HG02885 (cell line): Measurements from ENCODE around the gene MED14.

Source experiments
- ATAC-seq: cut with Tn5 transposase; IDR thresholded peaks from one replicate; pipeline ENCODE4 v1.9.1; 2021; ENCODE audit warnings: mild to moderate bottlenecking; ENCODE audit not compliant: unreplicated experiment, poor library complexity

MED14 gene

GRCh38 chrX:40671126-40671525 is 64.2 kb downstream of the MED14 start:
- ATAC-seq = no peak

GRCh38 chrX:40663880-40664630 is 71.3 kb downstream of the MED14 start:
- ATAC-seq = no peak

GRCh38 chrX:40663078-40663740 is 72.1 kb downstream of the MED14 start:
- no peak for ATAC-seq

- no peak for ATAC-seq
Measured at GRCh38 chrX:40661489-40661888, 73.9 kb downstream of the MED14 start.

GRCh38 chrX:40660381-40660780 is 75.0 kb downstream of the MED14 start:
- no peak for ATAC-seq

GRCh38 chrX:40653535-40653934 is 81.8 kb downstream of the MED14 start:
- ATAC-seq = no peak

GRCh38 chrX:40652664-40653063 is 82.7 kb downstream of the MED14 start:
- no peak for ATAC-seq

- no peak for ATAC-seq
Measured at GRCh38 chrX:40651620-40652223, 83.6 kb downstream of the MED14 start.

GRCh38 chrX:40647307-40648197 is 87.8 kb downstream of the MED14 start, which contains the start of gene CXorf38:
Gene CXorf38, minus strand, starts transcription at chrX:40647561. Its CDS starts 41 bp downstream, at chrX:40647520.
- ATAC-seq = peak; percentile 84

- ATAC-seq = peak; percentile 25
Measured at GRCh38 chrX:40646489-40647306, 88.6 kb downstream of the MED14 start.

GRCh38 chrX:40644821-40645358 is 90.5 kb downstream of the MED14 start:
- peak; percentile 27 for ATAC-seq

- ATAC-seq = no peak
Measured at GRCh38 chrX:40644176-40644575, 91.2 kb downstream of the MED14 start.

- no peak for ATAC-seq
Measured at GRCh38 chrX:40637687-40638086, 97.7 kb downstream of the MED14 start.

- ATAC-seq = no peak
Measured at GRCh38 chrX:40632199-40632598, 103.1 kb downstream of the MED14 start.

GRCh38 chrX:40628506-40628905 is 106.8 kb downstream of the MED14 start:
- no peak for ATAC-seq

GRCh38 chrX:40625294-40625693 is 110.0 kb downstream of the MED14 start:
- no peak for ATAC-seq

GRCh38 chrX:40623665-40624064 is 111.7 kb downstream of the MED14 start:
- ATAC-seq = no peak

- ATAC-seq = no peak
Measured at GRCh38 chrX:40623139-40623536, 112.2 kb downstream of the MED14 start, which contains the start of gene MPC1L. Gene MPC1L, plus strand, starts transcription at chrX:40623428. Its CDS starts 138 bp downstream, at chrX:40623566.

- ATAC-seq = no peak
Measured at GRCh38 chrX:40622479-40623138, 112.7 kb downstream of the MED14 start.
